Neural crest cell (in vitro differentiated cells): Measurements from ENCODE around the gene KLHL40. TPM values are rescaled to one million over a fixed set of nuclear protein-coding genes. Genes with fewer than 3 reads are reported as not detected.

ENCODE experiments used
- DNase-seq: peaks from one replicate; pipeline ENCODE4 v3.0.0; 2021; ENCODE audit warnings: low read depth, mixed read lengths, low spot score
- H3K27ac Mint-ChIP-seq: one replicate; pipeline ENCODE4 v1.8.0; 2021; ENCODE audit warnings: mild to moderate bottlenecking, mixed read lengths; ENCODE audit not compliant: unreplicated experiment
- H3K27me3 Mint-ChIP-seq: 2 replicates; pipeline ENCODE4 v1.8.0; 2021; ENCODE audit warnings: low read depth, mild to moderate bottlenecking, mixed read lengths
- H3K36me3 Mint-ChIP-seq: 2 replicates; pipeline ENCODE4 v1.8.0; 2021; ENCODE audit warnings: low read depth, mild to moderate bottlenecking, mixed read lengths
- H3K4me1 Mint-ChIP-seq: 2 replicates; pipeline ENCODE4 v1.8.0; 2021; ENCODE audit warnings: mixed read lengths
- H3K4me3 Mint-ChIP-seq: one replicate; pipeline ENCODE4 v1.8.0; 2021; ENCODE audit warnings: mild to moderate bottlenecking, mixed read lengths
- H3K9me3 Mint-ChIP-seq: 2 replicates; pipeline ENCODE4 v1.8.0; 2021; ENCODE audit warnings: mixed read lengths
- total RNA-seq: library from RNA; stranded (reverse); gene quantifications from 2 replicates; pipeline ENCODE4 v1.2.1, GENCODE V29; 2021
- TF ChIP-seq, protein P1 (sequence below): fragments of 200-600 bp; sonication (generic); conservative IDR thresholded peaks from 2 replicates; pipeline ENCODE4 v1.5.0; 2021; ENCODE audit warnings: antibody characterized with exemption, mild to moderate bottlenecking

Gene KLHL40
- total RNA-seq, 1 donor from 2014 or later: not detected

DNA sequence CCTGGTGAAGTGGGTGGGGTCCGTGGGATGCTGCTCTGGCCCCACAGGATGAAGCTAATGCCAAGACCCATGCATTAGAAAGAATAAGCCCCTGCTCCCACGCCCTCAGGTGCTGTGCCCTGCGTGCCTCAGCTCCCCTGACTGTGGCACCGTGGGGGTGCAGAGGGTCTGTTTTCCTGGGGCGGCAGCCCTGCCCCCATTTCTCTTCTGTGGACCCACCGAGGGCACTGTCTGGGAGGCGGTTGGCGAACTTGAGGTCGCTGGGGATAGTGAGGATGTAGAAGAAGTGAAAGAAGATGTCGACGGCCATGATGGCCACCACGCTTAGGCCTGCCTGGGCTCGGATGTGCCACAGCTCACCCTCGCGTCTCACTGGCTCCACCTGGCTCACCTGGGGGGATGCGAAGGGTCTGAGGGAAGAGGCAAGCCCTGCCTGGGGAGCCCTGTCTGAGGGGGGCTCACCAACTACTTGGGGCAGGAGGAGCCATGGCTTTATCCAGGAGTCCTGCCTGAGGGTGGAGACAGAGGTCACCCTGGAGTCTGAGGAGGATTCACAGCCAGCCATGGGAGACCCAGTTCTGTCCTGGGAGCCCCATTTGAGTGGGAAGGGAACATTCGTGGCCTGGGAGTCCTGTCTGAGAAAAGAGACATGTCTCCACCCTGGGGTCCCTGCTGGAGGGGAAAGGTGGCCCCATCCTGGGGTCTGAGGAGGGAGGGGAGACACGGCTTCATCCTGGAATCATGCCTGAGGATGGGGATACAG, 12.1 kb downstream of the KLHL40 start:
- Mint-ChIP-seq H3K4me1 (peaks cover 3% of the 10 kb centered on the region), H3K27me3 (no peaks in the 10 kb centered on the region), H3K9me3 (no peaks in the 10 kb centered on the region), H3K4me3 (no peak overlapping the region), H3K27ac (no peak overlapping the region), H3K36me3 (no peaks in the 10 kb centered on the region)
- TF ChIP-seq, protein P1, sequence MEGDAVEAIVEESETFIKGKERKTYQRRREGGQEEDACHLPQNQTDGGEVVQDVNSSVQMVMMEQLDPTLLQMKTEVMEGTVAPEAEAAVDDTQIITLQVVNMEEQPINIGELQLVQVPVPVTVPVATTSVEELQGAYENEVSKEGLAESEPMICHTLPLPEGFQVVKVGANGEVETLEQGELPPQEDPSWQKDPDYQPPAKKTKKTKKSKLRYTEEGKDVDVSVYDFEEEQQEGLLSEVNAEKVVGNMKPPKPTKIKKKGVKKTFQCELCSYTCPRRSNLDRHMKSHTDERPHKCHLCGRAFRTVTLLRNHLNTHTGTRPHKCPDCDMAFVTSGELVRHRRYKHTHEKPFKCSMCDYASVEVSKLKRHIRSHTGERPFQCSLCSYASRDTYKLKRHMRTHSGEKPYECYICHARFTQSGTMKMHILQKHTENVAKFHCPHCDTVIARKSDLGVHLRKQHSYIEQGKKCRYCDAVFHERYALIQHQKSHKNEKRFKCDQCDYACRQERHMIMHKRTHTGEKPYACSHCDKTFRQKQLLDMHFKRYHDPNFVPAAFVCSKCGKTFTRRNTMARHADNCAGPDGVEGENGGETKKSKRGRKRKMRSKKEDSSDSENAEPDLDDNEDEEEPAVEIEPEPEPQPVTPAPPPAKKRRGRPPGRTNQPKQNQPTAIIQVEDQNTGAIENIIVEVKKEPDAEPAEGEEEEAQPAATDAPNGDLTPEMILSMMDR: no peak
- no peak for DNase-seq

DNA sequence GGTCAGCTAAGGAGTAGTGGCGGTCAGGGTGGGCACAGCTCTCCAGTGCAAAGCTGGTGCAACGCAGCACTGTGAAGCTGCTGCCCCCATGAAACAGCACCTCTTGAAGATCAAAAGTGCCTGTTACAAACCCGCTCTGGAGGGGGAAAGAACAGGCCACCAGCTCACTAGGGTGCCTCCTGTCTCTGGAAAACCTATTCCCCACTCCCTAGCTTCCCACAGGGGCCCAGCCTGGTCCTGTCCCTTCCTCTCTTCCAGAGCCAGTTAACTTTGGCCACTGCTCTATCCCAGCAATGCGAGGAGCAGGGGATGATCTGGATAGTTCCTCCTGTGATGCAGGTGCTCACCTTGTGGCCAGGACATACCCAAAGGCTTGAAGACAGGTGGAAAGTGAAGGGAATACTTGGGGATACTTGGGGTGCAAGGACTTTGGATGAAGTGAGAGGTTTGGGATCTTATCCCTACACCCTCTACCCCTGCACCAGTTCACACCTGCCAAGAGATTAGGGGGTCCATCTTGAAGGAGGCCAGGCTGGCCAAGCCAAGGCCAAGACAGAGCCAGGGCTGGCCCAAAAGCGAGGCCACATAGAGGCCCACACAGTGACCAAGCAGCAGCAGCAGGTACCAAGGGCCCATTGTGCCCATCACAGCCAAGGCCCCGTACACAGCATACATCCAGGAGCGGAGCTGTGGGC, 13.0 kb downstream of the KLHL40 start:
- H3K4me3 Mint-ChIP-seq: no peak overlapping the region
- DNase-seq: no peak
- H3K4me1 Mint-ChIP-seq: peaks cover 3% of the 10 kb centered on the region
- no peak overlapping the region for H3K27ac Mint-ChIP-seq
- no peaks in the 10 kb centered on the region for H3K36me3 Mint-ChIP-seq
- H3K27me3 Mint-ChIP-seq: no peaks in the 10 kb centered on the region
- H3K9me3 Mint-ChIP-seq: no peaks in the 10 kb centered on the region
- TF ChIP-seq, protein P1: no peak

GRCh38 chr3:42698911-42699230, 13.5 kb downstream of the KLHL40 start:
- Mint-ChIP-seq H3K36me3 (no peaks in the 10 kb centered on the region), H3K27ac (no peak overlapping the region), H3K4me1 (peaks cover 3% of the 10 kb centered on the region), H3K4me3 (no peak overlapping the region), H3K27me3 (no peaks in the 10 kb centered on the region), H3K9me3 (no peaks in the 10 kb centered on the region)
- TF ChIP-seq, protein P1: no peak
- no peak for DNase-seq

DNA sequence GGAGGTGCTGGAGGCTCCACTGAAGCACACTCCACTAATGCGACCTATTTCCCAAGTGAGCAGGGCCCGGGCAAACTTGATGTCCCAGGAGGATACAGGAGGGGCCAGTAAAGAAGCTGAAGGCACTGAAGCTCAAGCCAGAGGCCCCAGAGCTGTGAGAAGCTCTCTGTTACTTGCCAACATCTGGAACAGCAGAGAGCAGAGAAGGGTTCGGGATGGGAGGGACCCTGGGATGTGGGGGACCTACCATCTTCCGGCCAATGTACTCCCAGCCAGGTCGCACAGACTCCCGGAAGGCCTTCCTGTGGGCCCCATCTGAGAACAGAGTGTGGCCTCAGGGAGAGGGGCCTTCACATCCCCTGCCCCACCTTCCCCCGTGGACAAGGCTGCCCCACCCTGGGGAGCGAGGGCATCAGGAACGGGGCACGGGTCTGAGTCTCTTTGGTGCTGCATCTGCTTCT, 14.2 kb downstream of the KLHL40 start:
- DNase-seq: no peak
- H3K9me3 Mint-ChIP-seq: no peaks in the 10 kb centered on the region
- no peak overlapping the region for H3K27ac Mint-ChIP-seq
- H3K4me1 Mint-ChIP-seq: peaks cover 3% of the 10 kb centered on the region
- TF ChIP-seq, protein P1: no peak
- no peak overlapping the region for H3K4me3 Mint-ChIP-seq
- no peaks in the 10 kb centered on the region for H3K27me3 Mint-ChIP-seq
- H3K36me3 Mint-ChIP-seq: no peaks in the 10 kb centered on the region

GRCh38 chr3:42700366-42701288, 15.3 kb downstream of the KLHL40 start:
- H3K27ac Mint-ChIP-seq: no peak overlapping the region
- peaks cover 3% of the 10 kb centered on the region for H3K4me1 Mint-ChIP-seq
- TF ChIP-seq, protein P1: no peak
- no peak overlapping the region for H3K4me3 Mint-ChIP-seq
- no peaks in the 10 kb centered on the region for H3K36me3 Mint-ChIP-seq
- H3K27me3 Mint-ChIP-seq: no peaks in the 10 kb centered on the region
- H3K9me3 Mint-ChIP-seq: no peaks in the 10 kb centered on the region
- DNase-seq: no peak
